ENCODE data around the gene DEAF1.

The DEAF1 gene

DNA sequence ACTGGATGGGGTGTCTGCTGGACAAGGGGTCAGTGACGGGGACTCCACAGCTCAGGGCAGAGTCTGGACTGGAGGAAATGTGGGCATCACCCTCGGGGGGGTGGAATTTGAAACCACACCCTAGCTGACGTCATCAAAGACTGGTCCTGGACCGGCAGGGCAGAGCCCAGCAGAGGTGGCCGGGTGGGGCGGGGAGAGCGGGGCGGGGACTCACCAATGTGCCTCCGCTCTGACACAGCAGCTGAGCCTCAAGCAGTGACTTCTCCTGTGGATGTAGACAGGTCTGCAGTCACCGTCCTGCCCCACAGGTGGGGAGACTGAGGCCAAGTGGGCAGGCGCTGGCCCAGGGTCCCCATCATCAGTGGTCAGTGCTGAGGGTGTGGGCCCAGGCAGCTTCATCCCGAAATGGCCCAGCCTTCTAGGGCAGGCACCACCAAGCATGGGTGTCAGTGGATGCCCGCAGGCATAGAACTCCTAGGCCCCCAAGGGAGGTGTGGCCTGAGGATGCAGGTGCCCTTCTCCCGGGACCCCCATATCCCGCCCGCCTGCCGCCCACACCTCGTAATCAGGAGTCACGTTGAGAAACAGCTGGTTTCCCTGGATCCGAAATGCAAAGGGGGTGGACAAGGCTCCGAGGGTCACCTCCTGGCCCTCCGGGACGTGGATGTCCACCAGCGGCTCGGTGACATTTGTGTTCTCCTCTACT is 70.9 kb downstream of the DEAF1 start:
- DNase-seq = no peak

DNA sequence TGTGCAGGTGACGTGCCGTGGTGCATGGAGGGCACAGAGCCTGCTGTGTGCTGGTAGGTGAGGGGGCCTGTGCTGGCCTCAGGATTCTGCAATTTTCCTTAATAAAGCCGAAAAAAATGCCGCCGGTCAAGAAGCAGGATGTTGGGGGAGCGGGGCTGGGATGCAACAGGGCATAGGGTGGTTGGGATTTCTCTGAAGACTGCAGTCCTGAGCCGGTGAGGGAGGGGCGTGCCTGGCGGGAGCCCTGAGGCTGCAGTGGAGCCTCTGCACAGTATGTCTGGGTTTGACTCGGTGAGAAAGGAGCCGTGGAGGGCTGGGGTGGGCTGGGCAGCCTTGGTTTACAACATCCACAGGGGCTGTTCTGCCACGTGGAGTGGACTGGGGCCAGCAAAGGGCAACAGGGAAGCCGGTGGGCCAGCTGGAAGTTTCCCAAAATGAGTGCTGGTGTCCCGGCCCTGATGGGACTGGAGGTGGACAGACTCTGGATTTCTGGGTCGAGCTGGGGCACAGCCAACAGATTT is 71.6 kb downstream of the DEAF1 start:
- DNase-seq = no peak

DNA sequence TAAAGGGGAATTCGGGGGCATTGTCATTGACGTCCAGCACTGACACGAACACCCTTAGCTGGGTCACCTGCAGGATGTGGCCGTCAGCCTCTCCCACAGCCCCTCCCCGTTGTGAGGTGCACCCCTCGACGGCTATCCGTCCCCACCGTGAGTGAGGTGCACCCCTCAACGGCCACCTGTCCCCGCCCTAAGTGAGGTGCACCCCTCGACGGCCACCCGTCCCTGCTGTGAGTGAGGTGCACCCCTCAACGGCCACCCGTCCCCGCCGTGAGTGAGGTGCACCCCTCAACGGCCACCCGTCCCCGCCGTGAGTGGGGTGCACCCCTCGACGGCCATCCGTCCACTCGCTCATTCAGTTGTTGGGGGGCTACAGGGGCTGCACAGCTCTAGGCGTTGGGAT is 73.2 kb downstream of the DEAF1 start:
- DNase-seq = no peak

DNA sequence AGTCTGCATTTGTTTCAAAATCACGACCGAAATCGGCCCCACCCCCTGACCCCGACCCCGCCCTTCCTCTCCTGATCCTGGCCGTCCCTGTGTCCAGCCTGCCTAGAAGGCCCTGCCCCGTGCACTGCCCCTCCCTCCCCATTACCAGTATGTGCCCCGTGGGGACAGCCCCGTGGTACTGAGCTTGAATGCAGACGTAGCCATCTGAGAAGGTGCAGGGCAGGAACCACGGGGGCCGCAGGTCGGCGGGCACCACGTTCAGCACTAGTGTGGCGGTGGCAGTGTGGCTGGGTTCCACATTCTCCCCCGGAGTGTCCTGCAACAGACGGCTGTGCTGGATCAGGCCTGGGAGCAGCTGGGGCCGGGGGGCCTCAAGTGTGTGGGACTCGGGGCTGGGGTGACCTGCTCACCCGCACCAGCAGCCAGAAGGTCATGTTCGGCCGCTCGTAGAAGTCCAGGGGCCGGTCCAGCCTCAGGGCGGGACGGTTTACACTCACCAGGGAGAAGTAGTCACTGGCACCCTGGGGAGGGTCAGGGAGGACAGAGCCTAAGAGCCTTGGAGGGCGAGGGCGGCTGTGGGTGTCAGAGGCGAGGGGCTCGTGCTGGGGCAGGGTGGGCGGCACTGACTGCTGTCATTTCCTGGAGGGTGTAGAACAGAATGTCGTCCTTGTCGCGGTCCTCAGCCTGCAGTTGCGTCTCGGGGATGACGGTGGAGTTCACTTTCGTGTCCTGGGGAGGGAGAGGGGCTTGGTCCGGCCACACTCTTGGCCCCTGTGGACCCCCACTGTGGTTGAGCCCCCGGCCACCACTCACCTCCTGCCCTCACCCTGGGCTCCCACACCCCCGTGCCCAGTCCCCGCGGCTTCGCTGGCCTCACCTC is 73.8 kb downstream of the DEAF1 start:
- DNase-seq = no peak

DNA sequence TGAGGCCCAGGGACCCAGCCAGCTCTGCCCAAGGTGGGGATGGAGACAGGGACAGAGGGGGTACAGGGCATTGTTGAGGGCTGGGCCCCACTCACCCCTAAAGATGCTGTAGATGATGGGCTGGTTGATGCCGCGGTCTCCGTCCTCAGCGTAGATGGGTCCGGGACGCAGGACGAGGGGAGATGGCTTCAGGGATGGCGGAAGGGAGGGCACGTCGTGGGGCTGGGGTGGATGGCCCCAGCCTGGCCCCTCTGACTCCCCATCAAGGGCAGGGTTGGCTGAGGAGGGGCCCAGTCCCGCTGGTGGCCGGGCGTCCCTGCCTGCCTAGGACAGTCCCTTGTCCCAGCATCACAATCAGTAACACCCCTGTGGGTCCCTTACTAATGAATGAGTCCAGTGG is 74.8 kb downstream of the DEAF1 start:
- no peak for DNase-seq

DNA sequence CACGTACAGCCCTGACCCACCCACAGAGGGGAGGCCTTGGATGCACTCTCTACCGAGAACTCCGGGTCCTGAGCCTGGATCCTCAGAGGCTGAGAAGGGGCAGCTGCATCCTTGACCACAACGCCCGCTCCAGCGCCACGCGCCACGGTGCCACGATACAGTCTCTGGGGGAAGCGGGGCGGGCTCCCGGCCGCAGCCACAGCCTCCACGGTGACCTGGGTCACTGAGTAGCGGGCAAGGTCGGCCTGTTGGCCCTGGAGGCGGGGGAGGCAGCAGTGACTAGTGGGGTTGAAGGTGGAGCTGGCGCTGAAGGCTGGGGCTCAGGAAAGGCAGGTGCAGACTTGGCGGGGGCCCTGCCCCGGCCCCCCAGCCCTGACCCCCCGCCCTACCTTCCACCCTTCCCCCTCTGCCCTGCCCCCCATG is 75.4 kb downstream of the DEAF1 start:
- DNase-seq = no peak

DNA sequence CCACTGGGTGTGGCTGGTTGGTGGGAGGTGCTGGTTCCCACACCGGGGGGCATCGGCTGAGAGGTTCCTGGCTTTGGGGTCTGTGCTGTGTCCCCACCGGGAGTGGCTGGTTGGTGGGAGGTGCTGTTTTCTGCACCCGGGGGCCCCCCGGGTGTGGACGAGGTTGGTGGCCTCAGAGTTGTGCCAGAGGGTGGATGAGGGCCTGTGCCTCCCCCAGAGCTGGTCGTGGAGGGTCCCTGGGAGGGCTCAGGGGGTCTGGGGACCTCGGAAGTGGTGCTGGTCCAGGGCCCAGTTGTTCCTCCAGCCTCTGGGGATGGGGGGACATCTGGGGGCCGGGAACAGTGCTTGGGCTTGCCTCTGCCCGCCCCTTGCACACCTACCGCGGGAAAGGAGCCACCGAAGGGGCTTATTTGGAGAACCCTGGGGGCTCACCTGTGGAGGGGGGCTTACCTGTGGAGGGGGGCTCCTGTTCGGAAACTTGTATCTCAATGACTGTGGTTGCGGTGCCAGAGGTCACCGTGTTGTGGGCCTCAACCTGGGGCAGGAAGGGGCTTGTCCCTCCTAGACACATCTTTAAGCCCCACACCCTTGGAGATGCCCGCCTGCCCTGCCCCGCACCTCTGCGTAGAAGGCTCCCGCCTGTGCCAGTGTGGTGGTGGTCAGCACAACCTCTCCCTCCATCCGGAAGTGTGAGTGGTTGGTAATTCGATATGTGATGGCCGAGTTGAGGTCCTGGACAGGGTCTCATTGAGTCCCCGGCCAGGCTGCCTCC is 76.0 kb downstream of the DEAF1 start:
- no peak for DNase-seq

DNA sequence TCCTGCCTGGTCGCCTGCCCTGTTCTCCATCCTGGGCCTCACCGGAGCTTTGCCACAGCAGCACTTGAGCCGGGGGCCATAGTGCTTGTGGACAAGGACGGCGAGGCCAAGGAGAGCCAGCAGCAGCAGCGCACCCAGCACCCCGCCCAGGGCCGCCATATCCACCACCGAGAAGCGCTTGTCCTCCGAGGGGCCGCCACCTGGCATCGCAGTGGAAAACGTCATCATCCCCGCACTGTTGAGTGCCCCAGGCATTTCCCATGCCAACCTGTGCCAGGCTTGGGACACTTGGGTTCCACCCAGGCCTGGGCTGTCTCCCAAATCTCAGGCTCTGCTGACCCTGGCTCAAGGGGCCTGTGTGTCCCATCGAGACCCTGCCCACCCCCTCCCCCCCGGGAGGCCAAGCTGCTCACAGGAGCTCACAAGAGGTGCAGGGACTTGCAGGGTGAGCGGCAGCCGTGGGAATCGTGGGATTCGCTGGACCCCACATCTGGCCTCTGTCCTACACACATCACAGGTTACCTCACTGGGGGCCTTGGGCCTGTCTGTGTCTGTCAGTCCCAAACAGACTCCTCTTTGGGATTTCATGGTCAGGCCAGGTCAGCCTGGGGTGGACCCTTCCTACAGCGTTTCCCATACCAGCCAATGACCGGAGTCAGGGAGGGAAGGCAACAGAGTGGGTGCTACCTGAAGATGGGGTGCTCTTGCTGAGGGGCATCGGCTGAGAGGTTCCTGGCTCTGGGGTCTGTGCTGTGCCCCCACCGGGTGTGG is 76.9 kb downstream of the DEAF1 start:
- no peak for DNase-seq

DNA sequence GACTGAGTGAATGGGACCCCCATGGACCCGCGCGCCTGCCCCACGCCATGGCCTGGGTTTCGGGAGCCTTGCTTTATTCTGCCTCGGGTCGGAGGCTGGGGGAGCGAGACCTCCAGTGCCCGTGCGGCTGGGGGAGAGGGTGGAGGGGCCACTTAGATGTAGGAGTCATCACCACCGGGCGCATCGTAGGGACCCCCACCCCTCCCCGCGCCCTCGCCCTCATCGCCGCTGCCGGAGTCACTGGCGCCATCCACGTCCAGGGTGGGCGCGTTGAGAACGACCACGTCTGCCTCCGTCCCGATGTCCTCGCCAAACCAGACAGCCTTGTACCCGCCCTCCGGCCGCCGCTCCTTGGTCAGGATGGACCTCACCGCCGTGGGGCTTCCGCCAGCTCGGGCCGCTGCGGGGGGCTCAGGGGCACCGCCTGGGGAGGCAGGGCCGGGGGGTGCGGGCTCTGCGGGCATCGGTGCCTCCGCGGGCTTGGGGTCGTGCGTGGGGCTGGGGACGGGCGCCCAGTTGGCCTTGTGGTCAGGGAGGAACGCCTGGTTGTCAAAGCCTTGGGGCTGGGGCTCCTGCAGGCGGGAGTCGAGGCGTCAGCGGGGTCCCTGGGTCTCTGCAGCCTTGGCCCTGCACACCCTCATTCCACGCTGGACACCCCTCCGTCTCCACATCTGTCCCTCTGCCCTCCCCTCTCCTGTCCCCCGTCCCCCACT is 77.7 kb downstream of the DEAF1 start:
- no peak for DNase-seq

DNA sequence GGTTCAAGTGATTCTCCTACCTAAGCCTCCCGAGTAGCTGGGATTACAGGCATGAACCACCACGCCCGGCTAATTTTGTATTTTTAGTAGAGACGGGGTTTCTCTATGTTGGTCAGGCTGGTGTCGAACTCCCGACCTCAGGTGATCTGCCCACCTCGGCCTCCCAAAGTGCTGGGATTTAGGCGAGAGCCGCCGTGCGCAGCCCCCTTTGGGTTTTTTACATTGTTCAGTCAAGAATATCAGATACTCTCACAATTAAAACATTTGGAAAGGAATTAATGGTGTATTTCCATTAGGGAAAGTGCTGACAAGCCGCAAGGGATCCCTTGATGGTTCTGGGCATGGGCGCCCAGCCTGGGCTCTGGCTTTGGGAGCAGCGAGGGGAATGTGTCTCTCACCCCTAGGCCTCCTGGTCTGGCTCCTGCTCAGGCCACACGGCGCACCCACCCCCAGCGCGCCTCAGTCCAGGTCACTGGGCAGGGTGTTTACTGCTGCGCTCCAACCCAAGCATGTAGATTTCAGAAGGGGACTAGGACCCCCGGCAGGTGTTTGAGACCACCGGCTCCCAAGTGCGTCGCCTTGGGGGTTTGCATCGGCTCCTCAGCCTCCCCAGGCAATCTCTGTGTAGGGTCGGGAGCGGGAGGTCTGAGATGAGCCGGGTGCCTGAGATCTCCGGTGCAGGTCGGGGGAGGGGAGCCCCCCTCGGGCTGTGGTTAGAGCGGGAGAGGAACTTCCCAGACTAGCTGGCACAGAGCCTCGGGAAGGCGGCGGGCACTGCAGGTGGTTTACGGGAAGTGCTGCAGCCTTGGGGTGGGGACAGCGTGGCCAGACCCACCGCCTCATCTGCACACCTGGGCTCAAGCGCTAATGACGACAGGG is 78.5 kb downstream of the DEAF1 start:
- DNase-seq = no peak

DNA sequence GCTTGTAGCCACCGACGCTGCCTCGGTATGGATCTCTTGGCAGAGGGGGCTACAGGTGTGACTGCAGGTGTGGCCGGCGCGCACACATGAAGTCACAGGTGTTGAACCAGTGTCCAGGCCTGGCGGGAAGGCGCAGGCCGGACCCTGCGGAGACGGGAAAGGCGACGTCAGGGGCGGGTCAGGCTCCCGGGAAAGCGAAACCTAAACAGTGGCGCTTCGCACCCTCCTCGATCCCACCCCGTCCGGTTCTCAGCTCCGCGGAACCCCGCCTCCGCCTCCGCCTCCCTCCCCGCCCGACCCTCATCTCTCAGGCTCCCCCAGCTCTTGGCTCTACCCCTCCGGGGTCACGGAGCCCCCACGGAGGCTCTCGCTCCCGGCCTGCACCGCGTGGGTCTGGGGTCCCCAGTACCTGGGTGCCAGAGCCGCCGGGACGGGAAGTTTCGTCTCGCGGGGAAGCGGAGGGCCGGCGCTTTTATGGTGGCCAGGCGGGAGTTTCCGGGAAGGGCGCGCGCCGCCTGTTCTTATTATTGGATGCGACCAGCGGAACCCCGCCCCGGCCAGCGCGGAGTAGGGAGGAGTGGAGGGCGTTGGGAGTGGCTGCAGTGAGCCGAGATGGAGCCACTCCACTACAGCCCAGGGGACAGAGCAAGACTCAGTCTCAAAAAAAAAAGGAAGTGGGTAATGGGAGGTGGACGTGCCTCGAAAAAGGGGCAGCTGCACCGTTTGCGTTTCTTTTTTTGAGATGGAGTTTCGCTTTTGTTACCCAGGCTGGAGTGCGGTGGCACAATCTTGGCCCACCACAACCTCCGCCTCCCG is 79.3 kb downstream of the DEAF1 start, which contains the start of gene IRF7:
TSS of gene IRF7 (minus strand) at position 447 of the 816 bp plus-strand sequence. CDS start 586 bp downstream, outside the sequence.
- peak; percentile 85 to 89 for DNase-seq

DNA sequence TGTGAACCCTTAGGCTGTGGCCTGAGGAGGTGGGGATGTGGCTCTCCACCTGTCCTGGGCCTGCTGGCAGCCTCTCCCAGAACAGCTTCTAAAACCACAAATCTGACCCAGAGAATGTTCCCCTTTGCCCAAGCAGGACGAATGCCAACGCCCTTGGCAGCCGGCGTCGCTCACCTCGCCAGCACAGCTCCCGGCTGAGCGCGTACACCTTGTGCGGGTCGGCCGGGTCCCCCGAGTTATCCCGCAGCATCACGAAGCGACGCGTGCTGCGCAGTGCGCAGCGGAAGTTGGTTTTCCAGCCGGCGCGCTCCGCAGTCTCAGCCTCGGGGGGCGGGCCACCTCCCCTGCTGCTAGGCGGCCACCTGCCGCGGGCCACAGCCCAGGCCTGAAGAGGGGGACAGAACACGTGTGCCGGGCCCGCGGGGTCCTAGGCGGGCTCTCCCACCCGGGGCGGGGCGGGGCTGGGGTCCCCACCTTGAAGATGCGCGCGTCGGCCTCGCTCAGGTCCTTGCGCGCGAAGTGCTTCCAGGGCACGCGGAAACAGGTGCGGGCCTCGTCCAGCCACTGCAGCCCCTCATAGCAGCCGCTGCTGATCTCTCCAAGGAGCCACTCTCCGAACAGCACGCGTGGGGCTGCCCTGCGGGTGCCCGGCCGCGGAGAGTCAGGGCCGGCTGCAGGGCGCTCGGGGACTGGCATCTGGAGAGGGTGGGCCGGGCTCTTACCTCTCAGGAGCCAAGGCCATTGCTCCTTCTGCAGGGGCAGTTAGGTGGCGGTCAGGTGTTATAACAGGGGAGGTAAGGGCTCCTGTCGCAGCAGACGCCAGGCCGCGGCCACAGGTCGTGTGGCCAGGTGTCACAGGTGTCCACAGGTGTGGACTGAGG is 80.2 kb downstream of the DEAF1 start:
- DNase-seq = no peak

DNA sequence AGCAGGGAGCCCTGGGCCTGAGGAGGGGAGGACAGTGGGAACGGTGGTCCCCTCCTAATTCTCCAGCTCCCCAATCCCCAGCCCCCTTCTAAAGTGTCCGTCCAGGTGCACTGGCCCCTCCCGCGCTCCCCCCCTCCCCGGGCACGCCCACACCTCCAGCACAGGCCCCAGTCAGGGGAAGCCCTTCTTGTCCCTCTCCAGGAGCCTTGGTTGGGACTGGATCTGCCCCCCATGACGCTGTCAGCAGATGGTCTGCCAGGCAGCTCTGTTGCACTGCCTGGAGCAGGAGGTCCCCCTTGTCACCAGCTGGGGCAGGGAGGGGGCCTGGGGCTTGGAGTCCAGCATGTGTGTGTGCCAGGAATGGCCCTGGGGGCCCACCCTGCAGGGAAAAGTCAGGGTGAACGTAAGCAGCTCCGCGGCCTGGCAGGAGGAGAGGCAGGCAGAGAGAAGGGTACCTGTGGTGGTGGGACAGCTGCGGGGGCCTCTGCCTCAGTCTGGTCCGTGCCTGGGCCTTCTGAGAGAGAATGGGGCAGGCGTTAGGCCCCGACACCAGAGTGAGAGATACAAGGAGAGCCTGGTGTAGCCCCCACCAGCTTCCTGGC is 80.9 kb downstream of the DEAF1 start:
- no peak for DNase-seq

DNA sequence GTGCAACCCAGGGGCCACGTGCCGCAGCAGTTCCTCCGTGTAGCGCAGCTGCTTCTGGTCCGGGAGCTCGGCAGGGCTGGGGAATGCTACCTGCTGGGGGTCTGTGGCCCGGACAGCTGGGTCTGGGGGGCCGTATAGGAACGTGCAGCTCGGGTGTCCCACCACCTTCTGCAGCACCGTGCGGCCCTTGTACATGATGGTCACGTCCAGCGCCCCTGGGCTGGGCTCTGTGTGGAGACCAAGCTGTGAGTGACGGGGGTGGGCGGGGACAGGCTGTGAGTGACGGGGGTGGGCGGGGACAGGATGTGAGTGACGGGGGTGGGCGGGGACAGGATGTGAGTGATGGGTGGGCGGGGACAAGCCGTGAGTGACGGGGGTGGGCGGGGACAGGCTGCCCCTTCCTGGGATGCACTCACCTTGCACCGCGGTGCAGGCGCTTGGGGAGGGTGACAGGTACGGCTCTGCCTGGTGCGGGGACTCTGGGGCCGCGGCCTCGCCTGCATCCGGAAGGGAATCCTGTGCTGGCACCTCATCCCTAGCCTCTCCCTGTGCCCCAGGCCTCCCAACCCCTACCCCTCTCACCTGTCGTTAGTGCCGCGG is 81.6 kb downstream of the DEAF1 start:
- peak; percentile 82 to 85 for DNase-seq

DNA sequence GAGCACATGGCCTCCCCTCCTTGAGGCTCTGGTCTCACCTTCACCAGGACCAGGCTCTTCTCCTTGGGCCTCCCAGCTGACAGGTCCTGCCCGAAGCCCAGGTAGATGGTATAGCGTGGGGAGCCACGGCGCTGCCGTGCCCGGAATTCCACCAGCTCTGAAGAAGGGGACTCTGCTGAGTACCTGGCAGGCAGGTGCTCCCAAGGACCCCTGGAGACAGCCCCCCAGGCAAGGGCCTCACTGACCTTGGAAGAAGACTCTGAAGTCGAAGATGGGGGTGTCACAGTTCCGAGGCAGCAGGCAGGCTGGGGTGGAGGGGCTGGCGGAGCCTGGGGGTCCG is 82.1 kb downstream of the DEAF1 start:
- DNase-seq = no peak

DNA sequence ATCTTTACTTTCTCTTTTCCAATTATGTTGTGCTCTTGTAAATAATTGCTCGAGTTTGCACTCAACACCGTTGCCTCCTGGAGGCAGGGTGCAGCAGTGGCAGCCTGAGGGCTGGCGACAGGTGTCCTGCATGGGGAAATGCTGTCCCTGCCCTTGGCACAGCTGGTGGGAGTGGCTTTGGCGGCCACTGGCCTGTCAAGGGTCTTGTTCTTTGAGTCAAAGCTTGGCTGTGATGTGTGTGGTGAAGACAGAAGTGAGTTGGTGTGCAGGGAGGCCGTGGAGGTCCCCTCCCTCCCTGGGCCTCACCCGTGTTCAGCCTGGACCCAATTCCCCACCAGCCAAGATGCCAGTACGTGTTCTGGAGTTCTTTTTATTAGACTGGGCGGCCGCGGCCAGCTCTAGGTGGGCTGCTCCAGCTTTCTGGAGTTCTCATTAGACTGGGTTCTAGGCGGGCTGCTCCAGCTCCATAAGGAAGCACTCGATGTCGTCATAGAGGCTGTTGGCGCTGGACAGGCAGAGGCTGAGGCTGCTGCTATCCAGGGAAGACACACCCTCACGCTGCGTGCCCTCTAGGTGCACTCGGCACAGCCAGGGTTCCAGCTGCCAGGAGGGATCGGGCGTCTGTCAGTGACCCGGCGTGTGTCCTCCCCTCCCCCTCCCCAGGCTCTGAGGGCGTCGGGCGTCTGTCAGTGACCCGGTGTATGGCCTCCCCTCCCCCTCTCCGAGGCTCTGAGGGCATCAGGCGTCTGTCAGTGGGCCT is 82.6 kb downstream of the DEAF1 start:
- DNase-seq = no peak

All from stimulated activated CD4-positive, alpha-beta T cell treated with anti-CD3 and anti-CD28 coated beads, Interleukin-2, amount 100 ng/mL, for 24 hours (primary cell).